BLaER1 (cell line): ENCODE results near the gene FILIP1L.

ENCODE experiments used
- H3K27ac ChIP-seq: shearing (Covaris generic); formaldehyde crosslinking; 2 replicates; pipeline ENCODE4 v1.8.1; 2022
- H3K27me3 ChIP-seq: shearing (Covaris generic); formaldehyde crosslinking; 2 replicates; pipeline ENCODE4 v1.8.1; 2022
- H3K36me3 ChIP-seq: shearing (Covaris generic); formaldehyde crosslinking; 2 replicates; pipeline ENCODE4 v1.8.1; 2022
- H3K4me1 ChIP-seq: shearing (Covaris generic); formaldehyde crosslinking; 2 replicates; pipeline ENCODE4 v1.8.1; 2022
- H3K4me2 ChIP-seq: shearing (Covaris generic); formaldehyde crosslinking; 2 replicates; pipeline ENCODE4 v1.8.1; 2022
- H3K4me3 ChIP-seq: shearing (Covaris generic); formaldehyde crosslinking; 2 replicates; pipeline ENCODE4 v1.8.1; 2022
- H3K9ac ChIP-seq: shearing (Covaris generic); formaldehyde crosslinking; 2 replicates; pipeline ENCODE4 v1.8.1; 2022
- H3K9me3 ChIP-seq: shearing (Covaris generic); formaldehyde crosslinking; 2 replicates; pipeline ENCODE4 v1.8.1; 2022
- H4K20me1 ChIP-seq: shearing (Covaris generic); formaldehyde crosslinking; 2 replicates; pipeline ENCODE4 v1.8.1; 2022
- Cebpa-rat ChIP-seq: shearing (Covaris generic); IDR thresholded peaks from 2 replicates; pipeline ENCODE4 v1.8.1; 2022

The FILIP1L gene

DNA sequence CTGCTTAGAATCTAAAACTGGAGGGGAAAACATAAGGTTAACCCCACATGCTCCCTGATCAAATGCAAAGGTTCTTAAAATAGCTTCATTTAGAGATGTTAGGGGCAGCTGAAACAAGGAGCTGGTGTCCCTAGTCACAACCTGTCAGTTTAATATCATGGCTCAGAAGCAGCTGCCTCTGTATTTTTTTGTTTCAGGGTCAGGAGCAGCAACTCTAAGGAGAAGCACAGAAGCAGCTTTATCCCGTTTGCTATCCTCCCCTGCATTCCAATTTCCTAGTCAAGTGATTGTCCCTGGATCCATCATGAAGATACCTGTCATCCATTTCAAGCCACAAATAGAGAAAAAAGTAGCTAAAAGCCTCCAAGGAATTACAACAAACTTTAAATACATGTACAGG, 4.1 kb downstream of the FILIP1L start:
- Histone ChIP-seq H3K27me3 (no peaks in the 10 kb centered on the region), H3K36me3 (no peaks in the 10 kb centered on the region), H4K20me1 (no peaks in the 10 kb centered on the region), H3K9ac (no peak overlapping the region), H3K9me3 (no peaks in the 10 kb centered on the region), H3K4me2 (peak overlapping the region; percentile 9; the same call in 1 of the 2 replicates), H3K27ac (no peak overlapping the region), H3K4me1 (peaks cover 28% of the 10 kb centered on the region), H3K4me3 (no peak overlapping the region)
- no peak for TF ChIP-seq Cebpa-rat

DNA sequence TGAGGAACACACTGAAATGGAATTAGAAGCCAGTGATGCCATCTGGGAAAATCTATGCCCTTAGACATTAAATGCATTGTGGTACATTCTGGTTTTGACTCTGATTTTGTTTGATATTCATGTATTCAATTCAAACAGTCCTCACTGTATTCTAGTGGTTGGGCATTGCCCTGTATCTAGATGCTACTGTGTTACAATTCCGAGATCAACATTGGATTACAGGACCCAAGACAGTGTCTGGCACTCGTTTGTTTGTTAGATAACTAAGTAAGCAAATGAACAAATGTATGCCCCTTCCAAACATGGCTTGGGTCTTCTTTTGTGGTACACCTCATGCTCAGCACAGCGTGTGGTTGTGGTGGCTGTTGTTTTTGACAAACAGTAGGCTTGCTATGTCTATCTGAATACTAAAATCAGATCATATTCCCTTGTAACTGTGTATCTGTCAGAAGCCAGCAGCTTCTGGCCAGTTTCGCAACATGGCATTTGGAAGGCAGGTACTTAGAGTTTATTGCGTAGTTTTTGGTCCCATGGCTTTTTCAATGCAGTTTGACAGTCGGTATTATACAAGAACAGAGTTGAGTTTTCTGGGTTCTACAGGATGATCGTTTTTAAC, 5.7 kb downstream of the FILIP1L start:
- Histone ChIP-seq H3K4me3 (no peak overlapping the region), H3K27me3 (no peaks in the 10 kb centered on the region), H3K9me3 (no peaks in the 10 kb centered on the region), H3K4me1 (peaks cover 44% of the 10 kb centered on the region), H3K4me2 (no peak overlapping the region), H4K20me1 (no peaks in the 10 kb centered on the region), H3K9ac (no peak overlapping the region), H3K27ac (no peak overlapping the region), H3K36me3 (no peaks in the 10 kb centered on the region)
- TF ChIP-seq Cebpa-rat, result no peak

DNA sequence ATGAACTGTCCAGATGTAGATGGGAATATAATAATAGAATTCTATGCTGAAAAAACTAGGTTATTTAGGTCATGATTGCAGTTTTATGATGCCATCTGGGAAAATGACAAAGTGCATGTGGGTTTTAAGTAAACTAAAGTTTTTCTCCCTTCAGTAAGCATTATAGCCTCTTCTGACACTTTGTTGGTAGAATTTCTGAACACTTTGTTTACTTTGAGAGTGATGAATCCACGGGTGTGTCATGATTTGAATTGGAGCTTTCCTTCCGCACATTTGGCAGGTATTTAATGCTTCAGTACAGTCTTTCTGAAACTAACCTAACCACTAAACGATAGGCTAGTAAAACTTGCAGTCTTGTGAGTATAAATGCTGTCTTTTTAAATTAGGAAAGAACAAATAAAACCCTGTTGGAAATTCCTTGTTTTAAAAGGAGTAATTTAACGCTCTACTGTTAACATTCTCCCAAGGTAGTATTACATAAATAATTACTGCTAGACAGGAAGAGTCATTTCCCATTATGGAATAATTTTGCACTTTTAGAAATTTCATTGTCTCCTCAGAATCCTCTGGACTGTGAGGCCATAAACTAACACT, 7.0 kb downstream of the FILIP1L start:
- no peak overlapping the region for H3K27ac ChIP-seq
- H3K9ac ChIP-seq, result no peak overlapping the region
- H3K4me1 ChIP-seq, result peaks cover 56% of the 10 kb centered on the region
- H3K9me3 ChIP-seq, result no peaks in the 10 kb centered on the region
- no peak overlapping the region for H3K4me2 ChIP-seq
- H3K36me3 ChIP-seq, result no peaks in the 10 kb centered on the region
- no peak for TF ChIP-seq Cebpa-rat
- no peaks in the 10 kb centered on the region for H4K20me1 ChIP-seq
- no peaks in the 10 kb centered on the region for H3K27me3 ChIP-seq
- no peak overlapping the region for H3K4me3 ChIP-seq

DNA sequence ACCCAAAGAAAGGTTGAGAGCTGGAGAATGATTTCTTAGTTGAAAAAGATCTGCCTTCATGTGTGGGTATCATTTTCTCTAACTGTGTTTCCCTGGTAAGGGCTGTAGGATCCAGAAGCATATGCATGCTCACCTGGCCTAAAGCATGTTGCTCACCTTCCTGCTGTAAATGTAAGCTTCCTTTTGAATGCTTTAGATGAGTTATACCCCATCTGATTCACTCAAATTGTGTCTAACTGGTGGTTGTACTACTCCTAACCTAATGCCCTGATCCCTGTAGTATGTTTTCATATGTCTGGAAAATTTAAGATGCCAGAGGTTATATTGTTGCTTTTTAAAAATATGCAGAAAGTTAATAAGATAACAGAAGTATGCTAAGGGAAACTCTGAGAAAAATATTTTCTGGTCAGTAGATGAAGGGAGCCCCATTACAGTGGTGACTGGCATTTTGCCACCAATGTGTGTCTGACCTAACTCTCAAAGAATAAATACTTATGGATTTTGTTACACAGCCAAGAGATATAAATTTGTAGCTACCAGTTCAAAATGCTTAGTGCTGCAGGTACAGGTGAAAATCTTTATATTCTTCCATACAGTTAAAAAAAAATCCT, 7.7 kb downstream of the FILIP1L start:
- Histone ChIP-seq H3K4me2 (peak overlapping the region; percentile 65), H3K4me3 (no peak overlapping the region), H4K20me1 (no peaks in the 10 kb centered on the region), H3K4me1 (peaks cover 56% of the 10 kb centered on the region), H3K27ac (peak overlapping the region; percentile 55), H3K27me3 (no peaks in the 10 kb centered on the region), H3K9me3 (no peaks in the 10 kb centered on the region), H3K9ac (no peak overlapping the region), H3K36me3 (no peaks in the 10 kb centered on the region)
- no peak for TF ChIP-seq Cebpa-rat

DNA sequence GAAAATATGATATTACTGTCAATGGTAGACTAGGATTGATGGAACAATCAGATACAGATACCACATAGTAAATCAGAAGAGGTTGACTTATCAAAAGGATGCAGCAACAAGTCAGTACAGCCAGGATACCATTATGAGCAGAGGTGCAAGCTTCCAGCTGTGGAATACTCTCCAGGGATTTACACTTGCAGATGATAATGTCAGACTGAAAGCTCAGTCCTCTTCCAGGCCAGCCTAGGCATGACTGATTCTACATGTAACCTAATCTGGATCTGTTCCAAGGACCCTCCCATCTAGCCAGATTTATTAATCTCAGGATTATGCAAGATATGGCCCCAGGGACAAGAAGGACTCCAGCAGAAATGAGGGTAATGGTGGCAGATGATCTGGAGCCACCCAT, 8.2 kb downstream of the FILIP1L start:
- H4K20me1 ChIP-seq, result no peaks in the 10 kb centered on the region
- H3K27ac ChIP-seq, result peak overlapping the region; percentile 55
- H3K4me1 ChIP-seq, result peaks cover 56% of the 10 kb centered on the region
- peaks cover 3% of the 10 kb centered on the region; the same call in 1 of the 2 replicates for H3K9me3 ChIP-seq
- no peak for TF ChIP-seq Cebpa-rat
- peak overlapping the region; percentile 65 for H3K4me2 ChIP-seq
- no peak overlapping the region for H3K4me3 ChIP-seq
- peaks cover 3% of the 10 kb centered on the region; the same call in 1 of the 2 replicates for H3K36me3 ChIP-seq
- H3K9ac ChIP-seq, result no peak overlapping the region
- no peaks in the 10 kb centered on the region for H3K27me3 ChIP-seq

DNA sequence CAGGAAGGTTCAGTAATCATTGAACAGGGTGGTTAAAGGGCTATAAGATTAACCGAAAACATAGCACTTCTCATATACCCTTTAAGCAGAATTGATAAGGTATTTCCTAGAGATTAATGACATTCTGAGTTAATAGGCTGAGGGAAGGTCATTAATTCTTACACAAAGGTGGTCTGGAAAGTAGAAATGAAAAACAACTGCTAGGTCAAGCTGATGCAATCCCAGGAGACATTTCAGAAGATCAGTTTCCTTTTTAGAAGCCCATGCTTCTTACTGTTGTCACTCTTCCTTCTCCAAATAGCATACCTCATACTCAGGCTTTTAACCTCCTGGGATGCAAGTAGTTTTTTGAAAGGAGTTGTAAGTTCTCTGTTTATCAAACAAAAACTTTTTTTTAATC, 8.8 kb downstream of the FILIP1L start:
- peak overlapping the region; percentile 55 for H3K27ac ChIP-seq
- no peaks in the 10 kb centered on the region for H4K20me1 ChIP-seq
- no peak for TF ChIP-seq Cebpa-rat
- H3K27me3 ChIP-seq, result no peaks in the 10 kb centered on the region
- peaks cover 6% of the 10 kb centered on the region; the same call in 1 of the 2 replicates for H3K36me3 ChIP-seq
- no peak overlapping the region for H3K9ac ChIP-seq
- H3K4me2 ChIP-seq, result peak overlapping the region; percentile 65
- peaks cover 6% of the 10 kb centered on the region; the same call in 1 of the 2 replicates for H3K9me3 ChIP-seq
- H3K4me3 ChIP-seq, result no peak overlapping the region
- peaks cover 56% of the 10 kb centered on the region for H3K4me1 ChIP-seq

DNA sequence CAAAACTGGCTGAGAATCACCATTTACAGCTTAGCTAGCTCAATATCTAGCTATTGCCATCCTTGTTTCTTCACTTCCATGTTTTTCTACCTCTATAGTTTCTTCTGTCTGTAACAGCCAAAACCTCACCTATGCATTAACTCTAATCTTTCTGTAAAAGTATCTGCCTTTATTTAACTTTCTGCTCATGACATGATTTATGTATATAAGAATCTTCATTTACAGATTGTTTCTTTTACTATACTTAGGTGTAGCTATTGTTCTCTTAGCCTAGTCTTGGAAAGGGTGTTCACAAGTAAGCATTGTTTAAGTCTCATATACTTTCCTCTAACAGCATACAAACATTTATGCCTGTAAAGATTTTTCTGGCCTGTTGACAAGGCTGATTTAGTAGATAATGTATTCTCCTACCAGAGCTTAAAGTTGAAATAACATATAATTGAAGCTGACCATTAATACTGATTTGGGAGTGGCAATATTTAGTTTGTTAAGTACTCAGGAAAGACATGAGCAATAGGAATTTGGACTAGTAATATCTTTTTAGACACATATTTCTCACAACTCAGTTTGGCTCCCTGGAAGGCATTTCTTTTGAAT, 9.4 kb downstream of the FILIP1L start:
- H3K4me3 ChIP-seq, result no peak overlapping the region
- H3K9me3 ChIP-seq, result peaks cover 6% of the 10 kb centered on the region; the same call in 1 of the 2 replicates
- H3K27me3 ChIP-seq, result no peaks in the 10 kb centered on the region
- H3K4me1 ChIP-seq, result peaks cover 51% of the 10 kb centered on the region
- H3K4me2 ChIP-seq, result peak overlapping the region; percentile 65
- H3K9ac ChIP-seq, result no peak overlapping the region
- H3K27ac ChIP-seq, result peak overlapping the region; percentile 55
- no peak for TF ChIP-seq Cebpa-rat
- peaks cover 6% of the 10 kb centered on the region; the same call in 1 of the 2 replicates for H3K36me3 ChIP-seq
- H4K20me1 ChIP-seq, result no peaks in the 10 kb centered on the region

DNA sequence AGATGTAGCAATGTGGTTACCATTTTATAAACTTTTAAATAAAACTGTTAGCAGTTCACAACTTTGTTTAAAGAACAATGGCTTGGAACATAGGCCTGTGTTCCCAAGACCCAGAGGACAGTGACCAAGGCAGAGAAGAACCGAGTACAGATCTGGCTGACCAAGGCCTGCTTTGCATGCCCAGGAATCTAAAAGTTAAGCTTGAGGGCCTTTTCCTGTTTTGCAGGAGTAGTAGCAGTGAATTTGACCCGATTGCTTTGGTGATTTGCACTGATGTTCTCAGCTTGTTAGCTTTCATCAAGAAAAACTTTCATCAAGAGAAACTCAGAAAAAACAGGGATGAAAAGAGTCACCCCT, 9.9 kb downstream of the FILIP1L start:
- peaks cover 49% of the 10 kb centered on the region for H3K4me1 ChIP-seq

DNA sequence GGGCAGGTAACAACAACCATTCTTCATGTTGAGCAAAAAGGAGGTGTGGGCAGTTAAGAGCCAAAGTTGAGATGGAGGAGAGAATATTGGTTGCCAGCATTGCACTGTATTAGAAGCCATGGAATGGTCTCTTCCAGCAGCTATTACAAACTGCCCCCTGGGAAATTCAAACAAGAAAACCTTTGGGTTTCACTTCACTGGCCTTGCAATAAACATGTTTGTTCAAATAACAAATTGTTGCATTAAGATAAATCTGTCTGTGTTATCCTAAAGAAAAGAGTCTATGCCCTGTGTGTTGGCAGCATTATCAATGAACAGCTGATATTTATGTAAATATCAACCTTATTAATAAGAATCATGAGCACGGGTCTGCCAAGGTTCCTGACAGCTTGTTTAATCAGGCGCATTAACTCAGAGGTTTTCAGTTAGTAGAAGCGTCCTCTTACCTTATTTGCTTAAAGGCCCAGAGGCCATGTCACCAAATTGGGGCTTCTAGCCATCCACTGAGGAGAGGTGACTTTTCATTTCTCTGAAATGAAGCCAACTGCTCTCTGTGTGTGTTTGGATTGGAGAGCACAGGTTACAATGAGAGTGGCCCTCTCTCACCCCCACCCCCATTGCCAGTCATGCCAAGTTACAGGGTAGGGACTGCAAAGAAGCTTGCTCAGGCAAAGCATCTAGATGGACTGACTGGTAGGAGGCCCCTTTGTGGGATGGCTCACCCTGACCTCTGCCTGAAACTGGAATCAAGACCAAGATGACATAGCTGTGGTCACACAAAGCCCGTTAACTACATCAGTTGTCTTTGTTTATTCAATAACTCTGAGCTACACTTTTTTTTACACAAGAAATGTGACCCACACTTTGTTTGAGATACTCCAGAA, 10.5 kb downstream of the FILIP1L start:
- Histone ChIP-seq H3K9me3 (peaks cover 6% of the 10 kb centered on the region; the same call in 1 of the 2 replicates), H3K4me3 (no peak overlapping the region), H3K4me2 (peak overlapping the region; percentile 49), H3K27me3 (no peaks in the 10 kb centered on the region), H3K9ac (no peak overlapping the region), H3K36me3 (peaks cover 6% of the 10 kb centered on the region; the same call in 1 of the 2 replicates), H4K20me1 (no peaks in the 10 kb centered on the region), H3K27ac (peak overlapping the region; percentile 55; the same call in 1 of the 2 replicates), H3K4me1 (peaks cover 49% of the 10 kb centered on the region)
- TF ChIP-seq Cebpa-rat, result no peak

More for the DNA sequence above, 9.9 kb downstream of the FILIP1L start:
- H4K20me1 ChIP-seq, result no peaks in the 10 kb centered on the region
- no peak overlapping the region for H3K4me3 ChIP-seq
- H3K27me3 ChIP-seq, result no peaks in the 10 kb centered on the region
- peak overlapping the region; percentile 49 for H3K4me2 ChIP-seq
- H3K9me3 ChIP-seq, result peaks cover 6% of the 10 kb centered on the region; the same call in 1 of the 2 replicates
- peak overlapping the region; percentile 55; the same call in 1 of the 2 replicates for H3K27ac ChIP-seq
- no peak overlapping the region for H3K9ac ChIP-seq
- no peak for TF ChIP-seq Cebpa-rat
- peaks cover 6% of the 10 kb centered on the region; the same call in 1 of the 2 replicates for H3K36me3 ChIP-seq
